Stimulated activated CD4-positive, alpha-beta T cell treated with anti-CD3 and anti-CD28 coated beads, Interleukin-1b, Interleukin-23, amount 100 ng/mL, for 48 hours (primary cell): ENCODE results near the gene TK2.
"Not testable (repeated sequence)": the region's sequence is repeated elsewhere in the genome, so short reads cannot be mapped to it uniquely, and the experiment has no call there.

Experiments
- DNase-seq: peaks from one replicate; pipeline ENCODE4 v3.0.0-alpha.2; 2020

The TK2 gene

GRCh38 chr16:66569827-66570405, 20.0 kb upstream of the TK2 start:
- no peak for DNase-seq

GRCh38 chr16:66569131-66569530, 19.2 kb upstream of the TK2 start:
- no peak for DNase-seq

GRCh38 chr16:66568355-66568754, 18.4 kb upstream of the TK2 start:
- DNase-seq, result no peak

GRCh38 chr16:66567270-66567669, 17.3 kb upstream of the TK2 start:
- DNase-seq, result not testable (repeated sequence)

- DNase-seq, result no peak
These were observed 16.4 kb upstream of the TK2 start, which contains the start of gene CMTM1 for GRCh38 chr16:66566051-66566901. CMTM1 (plus strand) TSS chr16:66566439; CDS start chr16:66566514, 75 bp downstream.

GRCh38 chr16:66563574-66564334, 13.8 kb upstream of the TK2 start:
- peak; percentile 31 for DNase-seq

- DNase-seq, result no peak
These were observed 13.1 kb upstream of the TK2 start for GRCh38 chr16:66562986-66563385.

- DNase-seq, result no peak
These were observed 12.5 kb upstream of the TK2 start for GRCh38 chr16:66562409-66562808.

- DNase-seq, result no peak
These were observed 11.6 kb upstream of the TK2 start for GRCh38 chr16:66561381-66562080.

GRCh38 chr16:66560107-66560506, 10.2 kb upstream of the TK2 start:
- DNase-seq, result no peak

GRCh38 chr16:66554495-66554894, 4.6 kb upstream of the TK2 start:
- no peak for DNase-seq

- no peak for DNase-seq
These were observed 4.1 kb upstream of the TK2 start for GRCh38 chr16:66554021-66554420.

GRCh38 chr16:66553223-66553622, 3.3 kb upstream of the TK2 start:
- no peak for DNase-seq

GRCh38 chr16:66552286-66553177, 2.6 kb upstream of the TK2 start, which contains the start of gene CKLF:
CKLF (plus strand) TSS chr16:66552576; CDS start chr16:66552716, 140 bp downstream.
- DNase-seq, result peak; percentile 91

GRCh38 chr16:66551788-66552285, 1.9 kb upstream of the TK2 start:
- DNase-seq, result no peak

GRCh38 chr16:66551348-66551759, 1.4 kb upstream of the TK2 start:
- DNase-seq, result peak; percentile 63

GRCh38 chr16:66548868-66549267, 1.1 kb downstream of the TK2 start:
- DNase-seq, result no peak

- DNase-seq, result no peak
These were observed 1.9 kb downstream of the TK2 start for GRCh38 chr16:66548068-66548467.

- DNase-seq, result no peak
These were observed 2.6 kb downstream of the TK2 start for GRCh38 chr16:66547101-66547989.

GRCh38 chr16:66544016-66544757, 5.7 kb downstream of the TK2 start:
- DNase-seq, result no peak
